ENCODE data around the gene GPSM1. TPM values are rescaled to one million over a fixed set of nuclear protein-coding genes. Genes with fewer than 3 reads are reported as not detected.

GPSM1 gene
- total RNA-seq, 1 experiment from 2014 or later = 14.2 TPM

GRCh38 chr9:136362450-136362784, 35.1 kb downstream of the GPSM1 start (continued):
- TF ChIP-seq ZBTB43 (CRISPR knock-in tag; IDR thresholded peaks at IDR 0.05) (no peak), NFE2L1 (CRISPR knock-in tag; IDR thresholded peaks at IDR 0.05) (no peak), ZNF121 (CRISPR knock-in tag; IDR thresholded peaks at IDR 0.05) (no peak), HMGXB4 (CRISPR knock-in tag; IDR thresholded peaks at IDR 0.05) (no peak), OVOL2 (CRISPR knock-in tag; IDR thresholded peaks at IDR 0.05; ENCODE audit: borderline replicate concordance) (no peak)

DNA sequence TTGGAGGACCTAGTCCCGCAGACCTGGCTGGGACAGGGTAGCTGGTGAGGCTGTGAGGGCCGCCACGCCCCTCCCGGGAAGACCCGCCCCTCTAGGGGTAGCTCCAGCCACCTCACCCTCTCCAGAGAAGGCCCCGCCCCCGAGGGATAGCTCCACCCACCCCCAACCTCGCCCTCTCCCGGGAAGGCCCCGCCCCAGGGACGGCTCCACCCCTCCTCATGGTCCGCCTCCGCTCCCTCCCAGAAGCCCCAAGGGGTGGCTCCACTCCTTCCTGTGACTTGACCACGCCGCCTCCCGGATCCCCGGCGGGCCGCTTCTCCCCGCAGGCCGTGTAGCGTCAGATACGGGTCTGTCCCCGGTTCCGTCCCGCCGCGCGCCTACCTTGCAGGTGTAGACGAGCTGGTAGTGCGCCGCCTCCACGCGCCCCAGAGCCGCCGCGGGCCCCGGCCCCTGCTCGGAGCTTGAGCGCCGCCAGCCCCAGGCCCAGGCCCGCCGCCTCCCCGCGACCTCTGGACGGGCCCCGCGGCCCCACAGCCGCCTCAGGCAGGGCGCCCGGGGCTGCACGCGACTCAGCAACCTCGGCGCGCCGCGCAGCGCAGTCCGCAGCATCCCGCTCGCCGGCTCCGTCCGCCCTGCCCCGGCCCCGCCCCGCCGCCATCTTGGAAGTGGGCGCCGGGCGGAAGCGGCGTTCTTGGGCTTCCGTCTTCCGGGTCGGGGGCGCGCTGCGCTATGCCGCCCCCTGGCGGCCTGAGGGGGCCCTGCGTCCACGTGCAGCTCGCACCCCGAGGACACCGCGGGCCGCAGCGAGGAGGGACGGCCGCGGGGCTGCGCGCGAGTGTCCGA, 36.0 kb downstream of the GPSM1 start, which contains the start of gene DNLZ:
DNLZ (minus strand) TSS at position 639 of the 843 bp plus-strand sequence; CDS start at position 609, 30 bp downstream.
- peak within 1 kb of the TSS; percentile 45 for H3K27ac Mint-ChIP-seq
- ATAC-seq (peak; percentile 93), DNase-seq (ENCODE audit: low spot score) (peak; percentile 98)
- no peaks in the 10 kb centered on the region for H3K36me3 Mint-ChIP-seq
- no peaks in the 10 kb centered on the region for H3K9me3 Mint-ChIP-seq
- CTCF ChIA-PET = interaction anchor here (0.5 to 3.8 kb wide), 47 partner anchors 8 to 612 kb away, joined by 3 to 41 read pairs (median 4); partner anchors contain the start of genes CARD9, INPP5E and SNAPC4
- peaks cover 5% of the 10 kb centered on the region for H3K4me1 Mint-ChIP-seq
- POLR2A ChIA-PET = interaction anchor here (0.7 to 1.9 kb wide), 10 partner anchors 9 to 75 kb away, joined by 3 to 8 read pairs (median 3); partner anchors contain the start of genes ENTR1 and PMPCA
- H3K27me3 Mint-ChIP-seq (ENCODE audit: low read depth) = no peaks in the 10 kb centered on the region
- peak within 1 kb of the TSS; percentile 71 for H3K4me3 Mint-ChIP-seq
- TF ChIP-seq NR1H2 (CRISPR knock-in tag; IDR thresholded peaks at IDR 0.05) = peak; percentile 79; the same call in 1 of the 2 replicates
- TF ChIP-seq, protein P1, sequence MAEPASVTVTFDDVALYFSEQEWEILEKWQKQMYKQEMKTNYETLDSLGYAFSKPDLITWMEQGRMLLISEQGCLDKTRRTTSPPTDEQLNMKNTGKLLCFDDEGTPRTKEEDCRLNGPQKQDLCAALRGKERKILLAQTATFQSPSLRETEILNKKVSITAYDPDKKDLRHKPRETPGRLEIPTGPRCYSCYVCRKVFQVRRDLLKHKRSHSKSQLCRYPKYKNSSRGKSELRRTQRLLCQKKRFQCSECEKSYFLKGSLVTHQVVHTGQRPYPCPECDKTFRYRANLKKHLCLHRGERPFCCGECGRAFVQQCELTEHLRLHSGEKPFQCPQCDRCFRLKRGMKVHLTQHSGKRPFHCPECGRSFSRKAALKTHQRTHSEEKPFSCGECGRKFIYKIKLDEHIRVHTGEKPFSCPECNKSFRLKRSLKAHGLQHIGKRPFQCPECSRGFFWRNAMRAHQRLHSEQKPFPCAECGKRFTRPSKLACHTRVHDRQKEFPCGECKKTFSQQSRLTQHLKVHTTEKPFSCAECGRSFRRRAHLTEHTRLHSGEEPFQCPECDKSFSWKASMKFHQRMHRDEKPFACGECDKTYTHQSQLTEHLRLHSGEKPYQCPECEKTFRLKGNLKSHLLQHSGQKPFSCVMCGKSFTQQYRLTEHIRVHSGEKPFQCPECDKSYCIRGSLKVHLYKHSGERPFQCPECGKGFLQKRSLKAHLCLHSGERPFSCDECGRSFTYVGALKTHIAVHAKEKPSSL (CRISPR knock-in tag; conservative IDR thresholded peaks at IDR 0.05) = no peak
- peak; percentile 90 for TF ChIP-seq SMAD3 (CRISPR knock-in tag; IDR thresholded peaks at IDR 0.05; ENCODE audit: borderline replicate concordance)
- 0 out of 2 replicates have a peak, but pooled peaks have one; percentile 7 for TF ChIP-seq EMX1 (CRISPR knock-in tag; IDR thresholded peaks at IDR 0.05)
- TF ChIP-seq TEAD1 (CRISPR knock-in tag; IDR thresholded peaks at IDR 0.05) = peak; percentile 88
- TF ChIP-seq TEAD4 (CRISPR knock-in tag; IDR thresholded peaks at IDR 0.05) = peak; percentile 77; the same call in 1 of the 2 replicates
- no peak for TF ChIP-seq GRHL2 (CRISPR knock-in tag; IDR thresholded peaks at IDR 0.05; ENCODE audit: insufficient replicate concordance, severe bottlenecking)
- peak; percentile 88; the same call in 1 of the 2 replicates for TF ChIP-seq CBFB (CRISPR knock-in tag; IDR thresholded peaks at IDR 0.05; ENCODE audit: low read depth)
- no peak for TF ChIP-seq MXD4 (CRISPR knock-in tag; IDR thresholded peaks at IDR 0.05; ENCODE audit: borderline replicate concordance)
- no peak for TF ChIP-seq ZNF263 (CRISPR knock-in tag; IDR thresholded peaks at IDR 0.05; ENCODE audit: low read depth)
- peak; percentile 96 for TF ChIP-seq CTCF (IDR thresholded peaks at IDR 0.05)
- no peak for TF ChIP-seq RORB (CRISPR knock-in tag; IDR thresholded peaks at IDR 0.05)
- TF ChIP-seq FOXK1 (CRISPR knock-in tag; IDR thresholded peaks at IDR 0.05) = peak; percentile 91
- TF ChIP-seq, protein P2, sequence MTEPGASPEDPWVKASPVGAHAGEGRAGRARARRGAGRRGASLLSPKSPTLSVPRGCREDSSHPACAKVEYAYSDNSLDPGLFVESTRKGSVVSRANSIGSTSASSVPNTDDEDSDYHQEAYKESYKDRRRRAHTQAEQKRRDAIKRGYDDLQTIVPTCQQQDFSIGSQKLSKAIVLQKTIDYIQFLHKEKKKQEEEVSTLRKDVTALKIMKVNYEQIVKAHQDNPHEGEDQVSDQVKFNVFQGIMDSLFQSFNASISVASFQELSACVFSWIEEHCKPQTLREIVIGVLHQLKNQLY (CRISPR knock-in tag; IDR thresholded peaks at IDR 0.05) = peak; percentile 52; the same call in 1 of the 2 replicates
- 0 out of 2 replicates have a peak, but pooled peaks have one; percentile 57 for TF ChIP-seq PREB (CRISPR knock-in tag; IDR thresholded peaks at IDR 0.05; ENCODE audit: borderline replicate concordance)
- TF ChIP-seq HMGA2 (CRISPR knock-in tag; IDR thresholded peaks at IDR 0.05) = no peak
- TF ChIP-seq PRRX2 (CRISPR knock-in tag; IDR thresholded peaks at IDR 0.05) = no peak
- TF ChIP-seq ZMAT4 (CRISPR knock-in tag; IDR thresholded peaks at IDR 0.05) = no peak
- TF ChIP-seq ZNF121 (CRISPR knock-in tag; IDR thresholded peaks at IDR 0.05) = no peak; the same call in 1 of the 2 replicates
- peak; percentile 95 for TF ChIP-seq ZBTB43 (CRISPR knock-in tag; IDR thresholded peaks at IDR 0.05)
- TF ChIP-seq ZNF423 (CRISPR knock-in tag; IDR thresholded peaks at IDR 0.05) = peak; percentile 37; the same call in 1 of the 2 replicates

Measured in WTC11 (cell line).